Panc1 (cell line): Measurements from ENCODE around the gene TM7SF2. TPM values are rescaled to one million over a fixed set of nuclear protein-coding genes. Genes with fewer than 3 reads are reported as not detected.
A peak's percentile ranks its signal among the peaks of the same experiment; 100 is the strongest.

Experiments used
- ATAC-seq: fragments of 200-7000 bp; cut with Tn5 transposase; 2 replicates; pipeline ENCODE4 v1.9.1; 2020; ENCODE audit warnings: mild to moderate bottlenecking, moderate library complexity
- BruUV-seq: library from RNA; stranded (reverse); fragments of 400-500 nt; replicated peaks from 2 replicates; lab custom pipeline; 2021; lab: Mats Ljungman, UMichigan
- CTCF ChIA-PET: fragments of 300-600 bp; sonication (Branson Sonifier 250); formaldehyde crosslinking; loops from one replicate; lab custom pipeline; 2022; ENCODE audit warnings: antibody characterized with exemption; lab: Charles Lee
- POLR2A ChIA-PET: fragments of 300-600 bp; sonication (Branson Sonifier 250); formaldehyde crosslinking; loops from one replicate; lab custom pipeline; 2022; ENCODE audit warnings: antibody characterized with exemption; lab: Charles Lee
- DNase-seq: peaks from one replicate; pipeline ENCODE4 v3.0.0-alpha.2; 2010; ENCODE audit warnings: low read depth, low spot score
- H3K27ac ChIP-seq: 2 replicates; pipeline ENCODE4 v1.5.1; 2011; ENCODE audit warnings: mild to moderate bottlenecking, low read length, inconsistent platforms
- H3K27me3 ChIP-seq: fragments of 200-500 bp; sonication (Bioruptor generic); 2 replicates; pipeline ENCODE4 v1.6.0; 2014; ENCODE audit warnings: low read length, inconsistent platforms; ENCODE audit not compliant: control insufficient read depth, insufficient read depth
- H3K36me3 ChIP-seq: fragments of 200-500 bp; sonication (Bioruptor generic); 2 replicates; pipeline ENCODE4 v1.5.1; 2014; ENCODE audit warnings: inconsistent platforms, mild to moderate bottlenecking, low read length, moderate library complexity; ENCODE audit not compliant: control insufficient read depth, insufficient read depth
- H3K4me1 ChIP-seq: 2 replicates; pipeline ENCODE4 v1.5.1; 2011; ENCODE audit warnings: inconsistent platforms, mild to moderate bottlenecking, low read length, moderate library complexity; ENCODE audit not compliant: control insufficient read depth, insufficient read depth
- H3K4me3 ChIP-seq, 2 experiments: 2 replicates each; pipeline ENCODE4 v1.5.1; 2011 to 2012; ENCODE audit warnings: low read depth in 2 of 2, low read length in 2 of 2, mild to moderate bottlenecking in 2 of 2, inconsistent platforms in 1 of 2, moderate library complexity in 1 of 2
- H3K9me3 ChIP-seq: fragments of 200-500 bp; sonication (Bioruptor generic); 2 replicates; pipeline ENCODE4 v1.5.1; 2014; ENCODE audit warnings: low read depth, mild to moderate bottlenecking, inconsistent platforms, low read length, moderate library complexity; ENCODE audit not compliant: control insufficient read depth, insufficient read depth
- POLR2AphosphoS5 ChIP-seq: IDR thresholded peaks from 2 replicates; pipeline ENCODE4 v1.6.1; 2012; ENCODE audit warnings: mild to moderate bottlenecking, low read depth, low read length, moderate library complexity
- SIN3A ChIP-seq: IDR thresholded peaks from 2 replicates; pipeline ENCODE4 v1.6.1; 2012; ENCODE audit warnings: low read depth, mild to moderate bottlenecking, low read length, moderate library complexity, borderline replicate concordance; ENCODE audit not compliant: insufficient read depth
- TCF7L2 ChIP-seq: IDR thresholded peaks from 2 replicates; pipeline ENCODE4 v1.6.1; 2011; ENCODE audit warnings: mild to moderate bottlenecking, low read depth, low read length, inconsistent platforms
- in situ Hi-C: cut with HindIII; loops from 2 replicates; pipeline ENCODE4 v1.10.0; 2016; ENCODE audit warnings: low sequenced_read_pairs, low pct_unique_long_range_greater_than_20kb
- intact Hi-C: fragments of 100-400 bp; cut with micrococcal nuclease; formaldehyde crosslinking; loops from one replicate; pipeline ENCODE4 v1.10.0; 2022; ENCODE audit not compliant: unreplicated experiment
- total RNA-seq: library from RNA; stranded (reverse); gene quantifications from one replicate; pipeline ENCODE4 v1.2.1, GENCODE V29; 2021; ENCODE audit not compliant: unreplicated experiment
- TF ChIP-seq, protein P1 (sequence below): fragments of 450-650 bp; IDR thresholded peaks from 2 replicates; pipeline ENCODE4 v1.5.1; 2017; ENCODE audit warnings: mild to moderate bottlenecking
- TF ChIP-seq, protein P2 (sequence below), 2 experiments: IDR thresholded peaks; 2 replicates each; pipeline ENCODE4 v1.6.1; 2011 to 2012; ENCODE audit warnings: low read depth in 2 of 2, control low read depth in 1 of 2, low read length in 1 of 2, mild to moderate bottlenecking in 1 of 2, moderate library complexity in 1 of 2; ENCODE audit not compliant: insufficient read depth in 1 of 2

TM7SF2 gene
- total RNA-seq, 1 experiment from 2014 or later: 85.4 TPM

DNA sequence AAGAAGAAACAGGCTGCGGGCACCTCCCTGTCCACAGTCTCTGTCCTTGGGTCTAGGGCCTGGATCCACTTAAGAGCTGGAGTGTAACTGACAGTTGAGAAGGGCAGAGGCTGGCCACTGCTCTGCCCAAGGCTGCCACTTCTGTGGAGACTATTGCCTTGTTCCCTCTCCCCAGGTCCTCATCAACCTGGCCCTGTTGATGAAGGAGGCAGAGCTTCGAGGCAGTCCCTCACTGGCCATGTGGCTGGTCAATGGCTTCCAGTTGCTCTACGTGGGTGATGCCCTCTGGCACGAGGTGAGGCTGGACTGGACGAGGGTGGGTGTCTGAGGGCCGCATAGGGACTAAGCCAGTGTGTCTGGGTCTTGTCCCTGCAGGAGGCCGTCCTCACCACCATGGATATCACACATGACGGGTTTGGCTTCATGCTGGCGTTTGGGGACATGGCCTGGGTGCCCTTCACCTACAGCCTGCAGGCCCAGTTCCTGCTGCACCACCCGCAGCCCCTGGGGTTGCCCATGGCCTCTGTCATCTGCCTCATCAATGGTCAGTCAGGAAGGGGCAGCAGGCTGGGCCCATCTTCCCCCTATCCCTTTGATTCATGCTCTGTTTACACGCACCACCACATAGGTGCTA lies 3.0 kb downstream of the TM7SF2 start:
- ATAC-seq (no peak), DNase-seq (no peak)
- no peak overlapping the region for H3K4me3 ChIP-seq
- POLR2A ChIA-PET: no interaction called here
- CTCF ChIA-PET: no interaction called here
- TF ChIP-seq, protein P1, sequence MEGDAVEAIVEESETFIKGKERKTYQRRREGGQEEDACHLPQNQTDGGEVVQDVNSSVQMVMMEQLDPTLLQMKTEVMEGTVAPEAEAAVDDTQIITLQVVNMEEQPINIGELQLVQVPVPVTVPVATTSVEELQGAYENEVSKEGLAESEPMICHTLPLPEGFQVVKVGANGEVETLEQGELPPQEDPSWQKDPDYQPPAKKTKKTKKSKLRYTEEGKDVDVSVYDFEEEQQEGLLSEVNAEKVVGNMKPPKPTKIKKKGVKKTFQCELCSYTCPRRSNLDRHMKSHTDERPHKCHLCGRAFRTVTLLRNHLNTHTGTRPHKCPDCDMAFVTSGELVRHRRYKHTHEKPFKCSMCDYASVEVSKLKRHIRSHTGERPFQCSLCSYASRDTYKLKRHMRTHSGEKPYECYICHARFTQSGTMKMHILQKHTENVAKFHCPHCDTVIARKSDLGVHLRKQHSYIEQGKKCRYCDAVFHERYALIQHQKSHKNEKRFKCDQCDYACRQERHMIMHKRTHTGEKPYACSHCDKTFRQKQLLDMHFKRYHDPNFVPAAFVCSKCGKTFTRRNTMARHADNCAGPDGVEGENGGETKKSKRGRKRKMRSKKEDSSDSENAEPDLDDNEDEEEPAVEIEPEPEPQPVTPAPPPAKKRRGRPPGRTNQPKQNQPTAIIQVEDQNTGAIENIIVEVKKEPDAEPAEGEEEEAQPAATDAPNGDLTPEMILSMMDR: no peak
- TF ChIP-seq POLR2AphosphoS5: peak; percentile 46; the same call in 1 of the 2 replicates
- no peak for TF ChIP-seq SIN3A
- TF ChIP-seq, protein P2, sequence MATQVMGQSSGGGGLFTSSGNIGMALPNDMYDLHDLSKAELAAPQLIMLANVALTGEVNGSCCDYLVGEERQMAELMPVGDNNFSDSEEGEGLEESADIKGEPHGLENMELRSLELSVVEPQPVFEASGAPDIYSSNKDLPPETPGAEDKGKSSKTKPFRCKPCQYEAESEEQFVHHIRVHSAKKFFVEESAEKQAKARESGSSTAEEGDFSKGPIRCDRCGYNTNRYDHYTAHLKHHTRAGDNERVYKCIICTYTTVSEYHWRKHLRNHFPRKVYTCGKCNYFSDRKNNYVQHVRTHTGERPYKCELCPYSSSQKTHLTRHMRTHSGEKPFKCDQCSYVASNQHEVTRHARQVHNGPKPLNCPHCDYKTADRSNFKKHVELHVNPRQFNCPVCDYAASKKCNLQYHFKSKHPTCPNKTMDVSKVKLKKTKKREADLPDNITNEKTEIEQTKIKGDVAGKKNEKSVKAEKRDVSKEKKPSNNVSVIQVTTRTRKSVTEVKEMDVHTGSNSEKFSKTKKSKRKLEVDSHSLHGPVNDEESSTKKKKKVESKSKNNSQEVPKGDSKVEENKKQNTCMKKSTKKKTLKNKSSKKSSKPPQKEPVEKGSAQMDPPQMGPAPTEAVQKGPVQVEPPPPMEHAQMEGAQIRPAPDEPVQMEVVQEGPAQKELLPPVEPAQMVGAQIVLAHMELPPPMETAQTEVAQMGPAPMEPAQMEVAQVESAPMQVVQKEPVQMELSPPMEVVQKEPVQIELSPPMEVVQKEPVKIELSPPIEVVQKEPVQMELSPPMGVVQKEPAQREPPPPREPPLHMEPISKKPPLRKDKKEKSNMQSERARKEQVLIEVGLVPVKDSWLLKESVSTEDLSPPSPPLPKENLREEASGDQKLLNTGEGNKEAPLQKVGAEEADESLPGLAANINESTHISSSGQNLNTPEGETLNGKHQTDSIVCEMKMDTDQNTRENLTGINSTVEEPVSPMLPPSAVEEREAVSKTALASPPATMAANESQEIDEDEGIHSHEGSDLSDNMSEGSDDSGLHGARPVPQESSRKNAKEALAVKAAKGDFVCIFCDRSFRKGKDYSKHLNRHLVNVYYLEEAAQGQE (IDR thresholded peaks at IDR 0.05; ENCODE audit: insufficient read depth in 1 of 2, low read depth in 2 of 2, low read length in 1 of 2): no peak
- no peak for TF ChIP-seq TCF7L2
- H3K27ac ChIP-seq: no peak overlapping the region
- no peaks in the 10 kb centered on the region for H3K27me3 ChIP-seq
- in situ Hi-C loops: no loop called here
- no peaks in the 10 kb centered on the region for H3K36me3 ChIP-seq
- H3K9me3 ChIP-seq: no peaks in the 10 kb centered on the region
- no TSS peak for BruUV-seq
- peaks cover 30% of the 10 kb centered on the region for H3K4me1 ChIP-seq
- intact Hi-C loops: loop anchor here (10.0 kb wide), 1 partner anchor 270 kb away; the partner anchor contains the start of gene CDC42BPG

DNA sequence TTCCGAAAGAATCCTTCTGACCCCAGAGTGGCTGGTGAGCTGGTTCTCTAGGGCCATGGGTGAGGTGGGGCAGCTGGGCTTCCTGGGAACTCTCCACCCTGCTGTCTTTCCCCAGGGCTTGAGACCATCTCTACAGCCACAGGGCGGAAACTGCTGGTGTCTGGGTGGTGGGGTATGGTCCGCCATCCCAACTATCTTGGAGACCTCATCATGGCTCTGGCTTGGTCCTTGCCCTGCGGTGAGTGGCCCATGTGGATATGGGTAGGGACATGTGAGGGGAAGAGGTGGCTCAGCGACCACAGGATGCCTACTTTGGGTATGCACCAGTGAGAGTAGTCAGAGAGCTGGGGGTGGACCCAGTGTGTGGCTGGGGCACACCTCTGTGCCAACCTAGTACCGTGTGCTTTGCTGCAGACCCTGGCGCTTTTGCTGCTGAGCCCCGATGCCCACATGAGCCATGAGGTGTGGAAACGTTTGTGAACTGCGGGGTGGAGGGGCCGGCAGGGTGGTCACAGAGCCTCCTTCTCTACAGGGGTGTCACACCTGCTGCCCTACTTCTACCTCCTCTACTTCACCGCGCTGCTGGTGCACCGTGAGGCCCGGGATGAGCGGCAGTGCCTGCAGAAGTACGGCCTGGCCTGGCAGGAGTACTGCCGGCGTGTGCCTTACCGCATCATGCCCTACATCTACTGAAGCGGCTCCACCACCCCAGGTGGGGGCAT lies 3.9 kb downstream of the TM7SF2 start:
- ChIA-PET POLR2A (no interaction called here), CTCF (interaction anchor here (0.5 kb wide), 1 partner anchor 93 kb away, joined by 3 read pairs; no protein-coding TSS in a partner anchor)
- BruUV-seq: TSS peak; percentile 6
- peaks cover 34% of the 10 kb centered on the region for H3K4me1 ChIP-seq
- in situ Hi-C loops: no loop called here
- no peaks in the 10 kb centered on the region for H3K27me3 ChIP-seq
- peaks cover 4% of the 10 kb centered on the region for H3K36me3 ChIP-seq
- H3K4me3 ChIP-seq: no peak overlapping the region; a peak in 1 of 4 replicates
- H3K27ac ChIP-seq: peak overlapping the region; percentile 89
- TF ChIP-seq POLR2AphosphoS5 (0 out of 2 replicates have a peak, but pooled peaks have one; percentile 23), SIN3A (no peak)
- TF ChIP-seq, protein P2 (IDR thresholded peaks at IDR 0.05; ENCODE audit: insufficient read depth in 1 of 2, low read depth in 2 of 2, low read length in 1 of 2): 0 out of 4 replicates have a peak, but pooled peaks of 1 of the 2 experiments have one; percentile 14
- H3K9me3 ChIP-seq: no peaks in the 10 kb centered on the region
- intact Hi-C loops: loop anchor here (10.0 kb wide), 1 partner anchor 271 kb away; the partner anchor contains the start of gene CDC42BPG
- ATAC-seq (no peak), DNase-seq (no peak)
